Neuronal stem cell (in vitro differentiated cells): ENCODE results near the gene YWHAH.

Source experiments
- DNase-seq: peaks from one replicate; pipeline ENCODE4 v3.0.0-alpha.2; 2013; ENCODE audit warnings: low spot score
- H2AFZ ChIP-seq: one replicate; pipeline ENCODE4 v1.6.1; 2013; ENCODE audit warnings: mild to moderate bottlenecking, low read length, inconsistent platforms
- H2AK5ac ChIP-seq: 2 replicates; pipeline ENCODE4 v1.6.1; 2013; ENCODE audit warnings: low read depth, mild to moderate bottlenecking, inconsistent platforms, low read length, moderate library complexity, mixed read lengths
- H2BK120ac ChIP-seq: 2 replicates; pipeline ENCODE4 v1.6.1; 2013; ENCODE audit warnings: low read depth, mild to moderate bottlenecking, inconsistent platforms, low read length, moderate library complexity, mixed read lengths
- H2BK12ac ChIP-seq: one replicate; pipeline ENCODE4 v1.6.1; 2013; ENCODE audit warnings: low read length, inconsistent platforms
- H2BK15ac ChIP-seq: 2 replicates; pipeline ENCODE4 v1.6.1; 2013; ENCODE audit warnings: mild to moderate bottlenecking, low read length, inconsistent platforms, mixed read lengths
- H2BK5ac ChIP-seq: one replicate; pipeline ENCODE4 v1.6.1; 2013; ENCODE audit warnings: inconsistent platforms, mild to moderate bottlenecking, low read length, moderate library complexity
- H3K14ac ChIP-seq: one replicate; pipeline ENCODE4 v1.6.1; 2013; ENCODE audit warnings: low read length, inconsistent platforms
- H3K18ac ChIP-seq: 2 replicates; pipeline ENCODE4 v1.6.1; 2013; ENCODE audit warnings: low read length, inconsistent platforms
- H3K23ac ChIP-seq: 2 replicates; pipeline ENCODE4 v1.6.1; 2013; ENCODE audit warnings: low read depth, mild to moderate bottlenecking, mixed read lengths, low read length, inconsistent platforms; ENCODE audit not compliant: poor library complexity
- H3K27ac ChIP-seq: replicated peaks from 3 replicates; pipeline ENCODE4 v1.5.1; 2013; ENCODE audit warnings: low read length, inconsistent platforms
- H3K27me3 ChIP-seq, 3 experiments: 2 replicates each; pipeline ENCODE4 v1.6.1; 2013; ENCODE audit warnings: low read length in 3 of 3, mild to moderate bottlenecking in 2 of 3, inconsistent platforms in 1 of 3, low read depth in 1 of 3, mixed read lengths in 1 of 3, moderate library complexity in 1 of 3; ENCODE audit not compliant: control insufficient read depth in 3 of 3, insufficient read depth in 3 of 3
- H3K36me3 ChIP-seq, 2 donors: replicated peaks in 1 of 2; 2 replicates each; pipeline ENCODE4 v1.6.1; 2013; ENCODE audit warnings: low read length in 2 of 2; ENCODE audit not compliant: control insufficient read depth in 2 of 2, insufficient read depth in 2 of 2
- H3K4ac ChIP-seq: 2 replicates; pipeline ENCODE4 v1.6.1; 2013; ENCODE audit warnings: inconsistent platforms, mild to moderate bottlenecking, low read length, moderate library complexity
- H3K4me1 ChIP-seq, 2 donors: 1 replicate in 1 of 2; 2 replicates in 1 of 2; pipeline ENCODE4 v1.6.1; 2013; ENCODE audit warnings: low read length in 2 of 2, low read depth in 1 of 2; ENCODE audit not compliant: control insufficient read depth in 2 of 2, insufficient read depth in 1 of 2
- H3K4me2 ChIP-seq: one replicate; pipeline ENCODE4 v1.6.1; 2013; ENCODE audit warnings: mild to moderate bottlenecking, low read length, inconsistent platforms; ENCODE audit not compliant: insufficient read depth, poor library complexity, severe bottlenecking
- H3K4me3 ChIP-seq, 2 donors: 2 replicates each; pipeline ENCODE4 v1.5.1; 2013; ENCODE audit warnings: low read length in 2 of 2, mild to moderate bottlenecking in 2 of 2, inconsistent platforms in 1 of 2, moderate library complexity in 1 of 2
- H3K79me1 ChIP-seq: one replicate; pipeline ENCODE4 v1.6.1; 2013; ENCODE audit warnings: low read depth, mild to moderate bottlenecking, inconsistent platforms, low read length, moderate library complexity
- H3K9ac ChIP-seq: one replicate; pipeline ENCODE4 v1.6.1; 2013; ENCODE audit warnings: mild to moderate bottlenecking, low read depth, low read length, inconsistent platforms; ENCODE audit not compliant: poor library complexity
- H3K9me3 ChIP-seq, 2 donors: replicated peaks in 1 of 2; 2 replicates each; pipeline versions ENCODE3 to v1.6.1; 2013; ENCODE audit warnings: low read length in 2 of 2, mild to moderate bottlenecking in 2 of 2, inconsistent platforms in 1 of 2, low read depth in 1 of 2, mixed read lengths in 1 of 2, moderate library complexity in 1 of 2; ENCODE audit not compliant: control insufficient read depth in 2 of 2, insufficient read depth in 1 of 2
- H4K8ac ChIP-seq: one replicate; pipeline ENCODE4 v1.6.1; 2013; ENCODE audit warnings: low read depth, mild to moderate bottlenecking, inconsistent platforms, low read length, moderate library complexity
- H4K91ac ChIP-seq: one replicate; pipeline ENCODE4 v1.6.1; 2013; ENCODE audit warnings: low read length, low read depth, mild to moderate bottlenecking, inconsistent platforms; ENCODE audit not compliant: poor library complexity
- WGBS, 2 donors: extraction: QIAGEN DNeasy Blood & Tissue Kit; methylation state at CpG; one replicate each; pipeline ENCODE4 v1.1.7; 2013; ENCODE audit warnings: missing lambda C conversion rate in 2 of 2, mixed read lengths in 1 of 2; ENCODE audit not compliant: insufficient read length in 2 of 2, insufficient replicate concordance in 1 of 2; ENCODE audit errors: extremely low coverage in 2 of 2; 5-methylcytosine and 5-hydroxymethylcytosine counted together

YWHAH gene

DNA sequence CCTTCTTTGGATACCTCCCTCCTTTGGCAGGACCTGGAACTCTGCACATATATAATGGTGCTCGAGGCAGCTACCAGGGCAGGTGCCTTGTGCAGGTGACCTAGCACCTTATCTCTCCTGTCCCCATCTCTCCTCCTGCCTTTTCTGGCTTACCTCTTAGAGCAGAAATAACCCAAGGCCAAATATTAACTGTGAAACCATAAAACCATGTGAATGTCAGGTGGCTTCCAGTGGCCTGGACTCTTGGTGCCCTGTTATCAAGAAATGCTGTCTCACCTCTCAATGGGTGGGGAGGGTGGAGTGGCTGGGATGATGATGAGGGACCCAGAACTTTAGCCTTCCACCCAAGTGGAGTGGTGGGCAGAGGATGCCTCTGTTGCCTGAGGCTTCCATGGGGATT, 42.9 kb downstream of the YWHAH start:
- H3K4me3 ChIP-seq: no peak overlapping the region
- H3K23ac ChIP-seq: peak overlapping the region; percentile 34
- no peak overlapping the region for H3K9ac ChIP-seq
- no CpG with 5 or more reads among the region's 1 CpG for WGBS, 2 donors
- no peak overlapping the region for H3K27ac ChIP-seq
- H2BK12ac ChIP-seq: no peak overlapping the region
- peaks cover 3% of the 10 kb centered on the region in 2 donors for H3K4me1 ChIP-seq
- H2BK15ac ChIP-seq: no peak overlapping the region
- H3K4ac ChIP-seq: no peak overlapping the region
- H2AFZ ChIP-seq: no peak overlapping the region
- no peak overlapping the region for H2BK5ac ChIP-seq
- H3K4me2 ChIP-seq: no peak overlapping the region
- DNase-seq: no peak
- no peak overlapping the region for H2AK5ac ChIP-seq
- no peak overlapping the region for H4K8ac ChIP-seq
- no peak overlapping the region for H2BK120ac ChIP-seq
- H3K14ac ChIP-seq: no peak overlapping the region
- H3K36me3 ChIP-seq: no peaks in the 10 kb centered on the region
- H3K9me3 ChIP-seq: no peaks in the 10 kb centered on the region
- peaks cover 0 to 5% (median 0%) of the 10 kb centered on the region in 3 experiments for H3K27me3 ChIP-seq
- H3K79me1 ChIP-seq: no peaks in the 10 kb centered on the region
- no peak overlapping the region for H3K18ac ChIP-seq
- H4K91ac ChIP-seq: no peak overlapping the region

DNA sequence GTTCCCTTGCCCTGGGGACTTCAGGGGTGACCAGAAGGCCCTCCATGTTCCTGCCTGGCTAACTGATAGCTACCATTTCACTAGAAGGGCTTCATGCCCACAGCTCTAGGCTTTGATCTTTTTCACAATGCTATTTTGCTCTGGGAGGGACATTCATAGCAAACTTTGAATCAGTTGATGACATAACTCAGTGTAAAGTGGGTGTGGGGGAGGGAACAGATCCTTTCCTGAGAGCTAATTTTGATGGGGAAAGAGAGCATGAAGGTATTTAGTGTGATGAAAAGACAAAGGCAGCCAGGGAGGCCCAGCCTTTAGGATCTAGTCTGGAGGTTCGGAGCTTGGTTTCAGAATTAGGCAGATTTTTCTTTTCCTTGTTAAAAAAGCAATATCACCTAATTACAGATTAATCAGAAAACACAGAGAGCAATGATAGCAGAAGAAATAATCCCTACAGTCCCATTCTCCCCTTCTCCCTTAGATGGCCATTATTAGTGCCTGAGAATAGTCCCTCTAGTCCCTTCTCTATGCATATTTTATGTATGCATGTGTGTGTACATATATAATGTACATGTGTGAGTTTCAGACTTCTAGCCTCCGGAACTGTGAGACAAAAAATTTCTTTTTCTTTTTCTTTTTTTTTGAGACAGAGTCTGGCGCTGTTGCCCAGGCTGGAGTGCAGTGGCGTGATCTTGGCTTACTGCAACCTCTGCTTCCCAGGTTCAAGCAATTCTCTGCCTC, 46.9 kb downstream of the YWHAH start:
- Histone ChIP-seq H3K36me3 (no peaks in the 10 kb centered on the region), H2AFZ (no peak overlapping the region), H2AK5ac (no peak overlapping the region), H3K23ac (no peak overlapping the region), H2BK120ac (no peak overlapping the region), H3K27ac (no peak overlapping the region), H4K8ac (no peak overlapping the region), H3K4me1 (no peaks in the 10 kb centered on the region), H3K4ac (no peak overlapping the region), H2BK5ac (no peak overlapping the region), H3K9ac (no peak overlapping the region), H3K9me3 (no peaks in the 10 kb centered on the region), H4K91ac (no peak overlapping the region), H2BK15ac (no peak overlapping the region), H3K18ac (no peak overlapping the region), H3K4me3 (no peak overlapping the region), H3K4me2 (no peak overlapping the region), H3K27me3 (peaks cover 0 to 5% (median 0%) of the 10 kb centered on the region in 3 experiments), H3K14ac (no peak overlapping the region), H2BK12ac (no peak overlapping the region), H3K79me1 (no peaks in the 10 kb centered on the region)
- no peak for DNase-seq
- WGBS, 2 donors: no CpG with 5 or more reads among the region's 4 CpGs

DNA sequence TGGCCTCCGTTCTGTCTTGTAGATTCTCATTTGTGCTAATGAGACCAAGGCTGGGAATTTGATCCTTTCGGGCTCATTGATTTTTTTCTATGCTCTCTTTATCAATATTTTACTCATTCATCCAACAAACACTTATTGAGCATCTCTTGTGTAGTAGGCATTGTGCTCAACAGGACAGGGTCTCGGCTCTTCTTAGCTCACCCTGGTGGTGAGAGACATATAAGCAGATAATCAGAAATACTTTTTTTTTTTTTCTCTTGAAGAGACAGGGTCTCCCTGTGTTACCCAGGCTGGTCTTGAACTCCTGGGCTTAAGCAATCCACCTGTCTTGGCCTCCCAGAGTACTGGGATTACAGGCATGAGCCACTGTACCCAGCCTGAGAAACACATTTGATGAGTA, 50.7 kb downstream of the YWHAH start:
- no peak for DNase-seq
- Histone ChIP-seq H3K4me3 (no peak overlapping the region), H3K36me3 (no peaks in the 10 kb centered on the region), H3K9me3 (no peaks in the 10 kb centered on the region), H3K4ac (no peak overlapping the region), H2BK120ac (no peak overlapping the region), H3K23ac (no peak overlapping the region), H3K4me1 (no peaks in the 10 kb centered on the region), H3K4me2 (no peak overlapping the region), H4K8ac (no peak overlapping the region), H3K14ac (no peak overlapping the region), H3K18ac (no peak overlapping the region), H2BK15ac (no peak overlapping the region), H2AFZ (no peak overlapping the region), H2BK12ac (no peak overlapping the region), H2AK5ac (no peak overlapping the region), H3K79me1 (no peaks in the 10 kb centered on the region), H3K27ac (no peak overlapping the region), H3K9ac (no peak overlapping the region), H2BK5ac (no peak overlapping the region), H4K91ac (no peak overlapping the region), H3K27me3 (peaks cover 0 to 4% (median 0%) of the 10 kb centered on the region in 3 experiments)
- WGBS, 2 donors: no CpG with 5 or more reads among the region's 3 CpGs

DNA sequence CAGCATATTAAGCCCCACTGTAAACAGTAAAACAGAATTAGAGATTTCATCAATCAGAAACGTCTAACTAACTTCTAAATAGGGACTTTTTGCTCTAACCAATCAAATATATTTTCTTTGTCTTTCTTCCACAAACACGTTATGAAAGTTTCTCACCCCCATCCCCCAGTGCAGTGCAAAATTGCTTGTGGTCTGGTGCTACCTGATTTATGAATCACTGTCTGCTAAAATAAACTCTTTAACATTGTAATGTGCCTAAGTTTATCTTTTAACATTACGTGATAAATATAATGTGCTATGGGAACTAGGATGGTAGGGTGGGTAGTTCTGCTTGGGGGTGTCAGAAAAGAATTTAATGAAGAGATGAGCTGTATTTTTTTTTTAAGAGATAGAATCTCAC, 51.5 kb downstream of the YWHAH start:
- H3K4me1 ChIP-seq: no peaks in the 10 kb centered on the region
- no CpG with 5 or more reads among the region's 3 CpGs for WGBS, 2 donors
- no peaks in the 10 kb centered on the region for H3K27me3 ChIP-seq
- H3K18ac ChIP-seq: no peak overlapping the region
- no peak overlapping the region for H3K4me3 ChIP-seq
- H4K8ac ChIP-seq: no peak overlapping the region
- H2AK5ac ChIP-seq: no peak overlapping the region
- H3K4me2 ChIP-seq: no peak overlapping the region
- H3K9me3 ChIP-seq: no peaks in the 10 kb centered on the region
- no peak for DNase-seq
- no peak overlapping the region for H2AFZ ChIP-seq
- H3K79me1 ChIP-seq: no peaks in the 10 kb centered on the region
- H3K4ac ChIP-seq: no peak overlapping the region
- no peak overlapping the region for H2BK12ac ChIP-seq
- H4K91ac ChIP-seq: no peak overlapping the region
- no peak overlapping the region for H3K9ac ChIP-seq
- H3K36me3 ChIP-seq: no peaks in the 10 kb centered on the region
- no peak overlapping the region for H2BK120ac ChIP-seq
- no peak overlapping the region for H3K14ac ChIP-seq
- no peak overlapping the region for H3K23ac ChIP-seq
- H2BK5ac ChIP-seq: no peak overlapping the region
- H2BK15ac ChIP-seq: no peak overlapping the region
- no peak overlapping the region for H3K27ac ChIP-seq
